Astrocyte of the cerebellum (primary cell): ENCODE results near the gene MTMR12.
A peak's percentile ranks its signal among the peaks of the same experiment; 100 is the strongest.

ENCODE experiments used
- DNase-seq: peaks from one replicate; pipeline ENCODE4 v3.0.0-alpha.2; 2011; ENCODE audit warnings: low read depth
- H3K4me3 ChIP-seq: 2 replicates; pipeline ENCODE4 v1.5.1; 2011; ENCODE audit warnings: mild to moderate bottlenecking, low read depth, low read length, moderate library complexity
- in situ Hi-C: cut with HindIII; loops from 2 replicates; pipeline ENCODE4 v1.10.0; 2017; ENCODE audit warnings: low sequenced_read_pairs
- TF ChIP-seq, protein P1 (sequence below): IDR thresholded peaks from 2 replicates; pipeline ENCODE4 v1.5.1; 2012; ENCODE audit warnings: low read length, low read depth, moderate library complexity, mild to moderate bottlenecking; ENCODE audit errors: missing control alignments

MTMR12 gene

GRCh38 chr5:32332966-32333365, 20.2 kb upstream of the MTMR12 start:
- DNase-seq: no peak
- in situ Hi-C loops: no loop called here
- TF ChIP-seq, protein P1, sequence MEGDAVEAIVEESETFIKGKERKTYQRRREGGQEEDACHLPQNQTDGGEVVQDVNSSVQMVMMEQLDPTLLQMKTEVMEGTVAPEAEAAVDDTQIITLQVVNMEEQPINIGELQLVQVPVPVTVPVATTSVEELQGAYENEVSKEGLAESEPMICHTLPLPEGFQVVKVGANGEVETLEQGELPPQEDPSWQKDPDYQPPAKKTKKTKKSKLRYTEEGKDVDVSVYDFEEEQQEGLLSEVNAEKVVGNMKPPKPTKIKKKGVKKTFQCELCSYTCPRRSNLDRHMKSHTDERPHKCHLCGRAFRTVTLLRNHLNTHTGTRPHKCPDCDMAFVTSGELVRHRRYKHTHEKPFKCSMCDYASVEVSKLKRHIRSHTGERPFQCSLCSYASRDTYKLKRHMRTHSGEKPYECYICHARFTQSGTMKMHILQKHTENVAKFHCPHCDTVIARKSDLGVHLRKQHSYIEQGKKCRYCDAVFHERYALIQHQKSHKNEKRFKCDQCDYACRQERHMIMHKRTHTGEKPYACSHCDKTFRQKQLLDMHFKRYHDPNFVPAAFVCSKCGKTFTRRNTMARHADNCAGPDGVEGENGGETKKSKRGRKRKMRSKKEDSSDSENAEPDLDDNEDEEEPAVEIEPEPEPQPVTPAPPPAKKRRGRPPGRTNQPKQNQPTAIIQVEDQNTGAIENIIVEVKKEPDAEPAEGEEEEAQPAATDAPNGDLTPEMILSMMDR: no peak
- H3K4me3 ChIP-seq: no peak overlapping the region

DNA sequence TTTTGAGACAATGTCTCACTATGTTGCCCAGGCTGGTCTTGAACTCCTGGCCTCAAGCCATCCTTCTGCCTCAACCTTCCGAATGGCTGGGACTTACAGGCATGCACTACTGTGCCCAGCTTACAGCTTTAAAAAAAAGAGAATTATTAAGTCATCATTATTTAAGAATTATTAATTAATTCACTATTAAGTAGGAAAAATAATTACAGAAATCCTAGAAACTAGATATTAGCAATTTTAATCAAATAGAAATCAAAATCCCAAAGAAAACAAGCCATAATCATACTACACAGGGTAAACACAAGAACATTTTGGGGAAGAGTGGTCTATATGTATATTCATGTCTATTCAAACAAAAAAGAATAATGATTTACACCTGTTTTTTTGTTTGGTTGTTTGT, 19.6 kb upstream of the MTMR12 start:
- no peak for DNase-seq
- TF ChIP-seq, protein P1: no peak
- in situ Hi-C loops: no loop called here
- no peak overlapping the region for H3K4me3 ChIP-seq

GRCh38 chr5:32331935-32332274, 19.2 kb upstream of the MTMR12 start:
- in situ Hi-C loops: no loop called here
- H3K4me3 ChIP-seq: no peak overlapping the region
- TF ChIP-seq, protein P1: no peak
- no peak for DNase-seq

GRCh38 chr5:32331217-32331934, 18.6 kb upstream of the MTMR12 start:
- DNase-seq: no peak
- H3K4me3 ChIP-seq: no peak overlapping the region
- in situ Hi-C loops: no loop called here
- TF ChIP-seq, protein P1: no peak

DNA sequence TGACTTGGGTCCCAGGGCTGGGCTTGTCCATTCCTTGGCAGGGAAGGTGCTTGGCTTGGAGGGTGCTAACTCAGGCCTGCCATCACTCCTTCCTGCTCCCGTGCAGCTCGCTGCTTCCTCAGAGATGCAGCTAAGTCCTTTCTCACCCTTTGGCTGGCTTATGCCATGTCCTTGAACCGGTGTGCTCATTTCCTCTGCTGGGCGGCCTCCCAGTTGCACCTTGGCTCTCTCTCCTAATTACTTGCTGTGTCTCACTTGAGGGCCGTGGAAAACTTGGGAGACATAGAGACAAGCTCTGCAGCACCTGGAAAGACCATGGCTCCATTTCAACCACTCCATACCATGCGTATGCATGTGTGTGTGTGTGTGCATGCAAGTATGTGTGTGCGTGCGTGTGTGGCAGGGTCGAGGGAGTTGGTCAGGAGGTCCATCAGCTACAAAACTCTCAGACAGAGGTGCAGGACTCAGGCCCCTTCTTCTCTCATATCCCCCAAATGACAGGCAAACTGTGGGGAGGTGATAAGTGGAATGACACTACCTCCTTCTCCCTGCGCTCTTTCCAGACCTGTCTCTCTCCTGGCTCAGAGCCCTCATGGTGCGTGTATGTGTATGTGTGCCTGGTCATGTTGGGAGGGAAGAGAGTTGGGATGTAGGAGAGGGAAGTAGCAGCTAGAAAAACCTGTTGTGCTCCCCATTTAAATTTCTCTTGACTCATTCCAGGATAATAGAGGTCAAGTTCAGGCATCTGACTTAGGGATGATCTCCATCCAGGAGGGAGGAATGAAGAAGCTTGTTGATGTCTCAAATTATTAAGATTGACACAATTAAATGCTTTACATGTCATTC, 17.6 kb upstream of the MTMR12 start:
- TF ChIP-seq, protein P1: no peak
- H3K4me3 ChIP-seq: no peak overlapping the region
- DNase-seq: no peak
- in situ Hi-C loops: no loop called here

DNA sequence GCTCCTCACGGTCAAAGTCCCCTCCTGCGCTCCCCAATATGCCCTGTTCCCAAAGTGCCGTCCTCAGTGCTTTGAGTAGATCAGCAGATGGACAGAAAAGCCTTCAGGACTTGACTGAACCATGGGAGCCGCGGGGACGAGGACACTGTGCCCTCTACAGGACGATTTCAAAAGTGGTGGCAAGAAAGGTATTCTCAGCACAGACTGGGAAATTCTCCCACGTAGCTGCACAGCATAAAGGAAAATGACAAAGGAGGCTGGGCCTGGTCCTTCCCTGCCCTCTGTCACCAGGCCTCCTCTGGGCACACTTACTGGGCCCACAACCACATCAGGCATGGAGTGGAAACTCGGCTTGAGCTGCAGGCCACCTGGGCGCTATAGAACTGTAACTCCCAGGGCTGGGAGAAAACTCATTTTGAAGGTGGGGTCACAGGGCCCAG, 16.7 kb upstream of the MTMR12 start:
- H3K4me3 ChIP-seq: no peak overlapping the region
- DNase-seq: peak; percentile 42
- TF ChIP-seq, protein P1: peak; percentile 80
- in situ Hi-C loops: no loop called here
